Neural progenitor cell (in vitro differentiated cells): Measurements from ENCODE around the gene GOLGB1.

ENCODE experiments used
- CTCF ChIP-seq: fragments of 200-600 bp; sonication (generic); IDR thresholded peaks from 2 replicates; pipeline ENCODE4 v1.5.1; 2017; ENCODE audit warnings: antibody characterized with exemption, mild to moderate bottlenecking
- EZH2 ChIP-seq: fragments of 200-600 bp; sonication (generic); IDR thresholded peaks from 2 replicates; pipeline ENCODE4 v1.6.1; 2017; ENCODE audit warnings: antibody characterized with exemption, mild to moderate bottlenecking, moderate library complexity
- EZH2phosphoT487 ChIP-seq: fragments of 200-600 bp; sonication (generic); IDR thresholded peaks from 2 replicates; pipeline ENCODE4 v1.6.1; 2017; ENCODE audit warnings: antibody characterized with exemption

DNA sequence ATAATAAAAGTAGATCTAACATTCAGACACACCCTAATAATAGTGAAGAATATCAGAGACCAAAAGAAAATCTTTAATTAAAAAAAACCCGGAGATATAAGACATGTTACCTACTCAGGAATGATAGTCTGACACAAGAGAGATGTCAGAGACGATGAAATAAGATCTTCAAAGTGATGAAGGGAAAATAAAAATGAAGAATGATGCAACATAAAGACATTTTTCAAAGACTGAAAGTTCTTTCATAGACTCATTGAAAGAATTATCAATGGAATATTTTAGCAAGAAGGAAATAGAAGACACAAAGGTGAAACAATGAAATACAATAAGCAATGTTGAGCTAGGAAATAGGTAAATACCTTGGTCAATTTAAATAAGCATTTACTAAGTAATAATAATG, 108.4 kb downstream of the GOLGB1 start:
- TF ChIP-seq CTCF (no peak), EZH2phosphoT487 (no peak), EZH2 (no peak)
